GOT3 (cell line): ENCODE data around the gene DBP.
"Not testable (repeated sequence)": the region's sequence is repeated elsewhere in the genome, so short reads cannot be mapped to it uniquely, and the experiment has no call there.

Experiments
- DNase-seq: peaks from one replicate; lab custom pipeline; 2025; ENCODE audit warnings: mixed read lengths; lab: John Stamatoyannopoulos, UW

Gene DBP

DNA sequence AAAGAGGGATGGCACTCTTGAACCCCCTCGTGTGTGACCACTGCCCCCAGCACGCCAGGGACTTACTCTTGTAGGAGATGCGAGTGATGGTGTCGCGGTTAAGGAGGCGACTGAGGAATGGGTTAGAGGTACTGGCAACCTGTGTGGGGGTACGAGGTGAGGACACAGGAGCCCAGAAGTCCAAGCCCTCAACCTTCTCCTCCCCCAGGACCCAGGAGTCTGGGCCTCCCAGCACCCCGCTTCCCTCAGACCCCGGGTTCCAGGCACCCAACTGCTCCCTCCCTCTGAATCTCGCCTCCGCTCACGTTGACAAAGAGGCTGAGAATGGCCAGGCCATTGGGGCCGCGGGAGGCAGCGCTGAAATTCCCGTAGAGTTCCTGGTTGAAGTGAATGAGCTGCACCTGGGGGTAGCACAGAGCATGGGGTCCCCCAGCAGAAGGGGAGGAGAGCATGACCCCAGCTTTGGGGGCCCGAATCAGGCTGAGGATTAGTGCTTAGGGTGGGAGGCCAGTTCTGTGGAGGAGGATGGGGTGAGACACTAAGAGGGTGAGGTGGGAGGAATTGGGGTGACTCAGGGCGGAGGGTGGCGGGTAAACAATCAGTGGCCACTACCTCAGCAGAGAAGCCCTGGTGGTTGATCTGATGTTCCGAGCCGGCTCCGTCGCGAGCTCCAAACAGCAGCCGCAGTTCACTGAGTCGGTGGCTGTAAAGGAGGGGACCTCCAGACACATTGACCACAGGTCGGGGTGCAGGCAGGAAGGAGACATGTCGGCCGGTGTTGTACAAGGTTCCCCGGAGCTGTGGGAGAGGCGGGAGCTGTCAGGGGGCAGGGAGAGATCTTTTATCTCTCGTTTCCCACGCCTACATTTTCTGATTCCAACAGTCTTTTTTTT lies 2.5 kb upstream of the DBP start:
- no peak for DNase-seq

- no peak for DNase-seq
Measured at GRCh38 chr19:48638831-48639381, 1.7 kb upstream of the DBP start.

GRCh38 chr19:48637948-48638830 lies 1.0 kb upstream of the DBP start:
- DNase-seq = no peak

- peak; percentile 88 for DNase-seq
Measured at GRCh38 chr19:48637449-48637947, 319 bp upstream of the DBP start.

DNA sequence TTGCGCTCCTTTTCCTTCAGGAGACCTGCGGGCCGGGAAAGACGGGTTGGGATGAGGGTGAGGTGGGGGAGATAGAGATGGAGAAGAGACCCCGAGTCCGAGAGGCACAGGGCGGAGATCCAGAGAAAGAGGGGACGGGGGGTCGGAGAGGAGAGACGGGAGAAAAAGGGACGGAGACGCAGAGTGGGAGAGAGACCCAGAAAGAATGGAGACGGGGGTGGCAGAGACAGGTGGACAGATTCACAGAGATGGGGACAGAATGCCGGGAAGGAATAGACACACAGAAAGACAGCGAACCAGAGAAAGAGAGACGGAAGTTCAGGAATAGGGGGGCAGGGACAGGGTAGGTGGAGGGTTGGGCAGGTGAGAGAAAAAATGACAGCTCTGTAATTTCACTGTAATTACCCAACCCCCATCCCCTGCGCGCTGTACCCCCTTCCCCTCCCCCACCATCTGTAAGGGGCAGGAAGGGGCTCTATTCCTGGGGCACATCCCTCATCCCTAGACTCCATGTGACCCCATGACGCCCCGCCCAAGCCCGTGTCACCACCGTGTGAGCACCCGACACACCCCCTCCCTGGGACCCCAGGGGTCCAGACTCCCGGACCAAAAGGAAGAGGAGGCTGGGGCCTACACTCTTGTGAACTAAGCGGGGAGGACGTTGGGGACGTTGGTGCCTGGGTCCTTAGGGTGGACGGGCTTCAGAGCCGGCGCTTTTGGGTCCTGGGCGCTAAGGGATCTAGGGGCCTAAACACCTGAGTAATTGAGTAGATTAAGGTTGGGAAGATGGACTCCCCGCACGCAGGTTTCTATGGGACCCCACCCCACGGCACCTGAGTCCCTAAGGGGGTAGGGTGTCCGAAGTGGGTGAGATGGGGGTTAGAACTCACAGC lies 967 bp downstream of the DBP start:
- DNase-seq = no peak

GRCh38 chr19:48635263-48635965 lies 1.8 kb downstream of the DBP start:
- no peak for DNase-seq

- peak; percentile 68 for DNase-seq
Measured at GRCh38 chr19:48634424-48635262, 2.5 kb downstream of the DBP start.

DNA sequence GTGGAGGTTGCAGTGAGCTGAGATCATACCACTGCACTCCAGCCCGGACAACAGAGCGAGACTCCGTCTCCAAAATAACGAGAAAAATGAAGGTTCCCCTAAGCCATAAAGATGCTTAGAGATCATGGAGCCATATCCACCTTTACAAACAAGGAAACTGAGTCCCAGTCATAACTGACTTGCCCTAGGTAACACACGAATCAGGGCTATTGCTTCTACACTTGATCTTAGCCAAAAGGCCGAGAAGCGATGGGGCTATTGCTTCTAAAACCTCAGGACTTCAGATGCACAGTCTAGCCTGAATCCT lies 3.2 kb downstream of the DBP start:
- DNase-seq = no peak

- DNase-seq = no peak
Measured at GRCh38 chr19:48633148-48634035, 3.8 kb downstream of the DBP start.

DNA sequence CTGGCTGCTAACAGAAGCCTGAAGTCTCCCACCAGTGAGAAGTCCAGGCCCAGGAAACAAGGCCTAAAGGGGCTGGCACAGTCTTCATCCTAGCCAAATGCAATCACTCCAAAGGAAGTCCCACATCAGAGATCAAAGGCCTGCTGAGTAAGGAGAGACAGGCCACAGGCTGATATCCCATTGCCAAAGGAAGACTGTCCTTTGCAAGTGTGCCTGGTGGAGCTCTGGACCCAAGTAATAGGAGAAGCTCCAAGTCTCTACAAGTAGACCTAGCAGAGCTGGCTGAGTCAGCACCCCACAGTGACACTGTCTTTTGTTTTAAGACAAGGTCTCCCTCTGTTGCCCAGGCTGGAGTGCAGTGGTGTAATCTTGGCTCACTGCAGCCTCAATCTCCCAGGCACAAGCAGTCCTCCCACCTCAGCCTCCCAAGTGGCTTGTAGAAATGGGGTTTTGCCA lies 4.5 kb downstream of the DBP start:
- peak; percentile 25 for DNase-seq

GRCh38 chr19:48632286-48632685 lies 4.9 kb downstream of the DBP start:
- DNase-seq = not testable (repeated sequence)

DNA sequence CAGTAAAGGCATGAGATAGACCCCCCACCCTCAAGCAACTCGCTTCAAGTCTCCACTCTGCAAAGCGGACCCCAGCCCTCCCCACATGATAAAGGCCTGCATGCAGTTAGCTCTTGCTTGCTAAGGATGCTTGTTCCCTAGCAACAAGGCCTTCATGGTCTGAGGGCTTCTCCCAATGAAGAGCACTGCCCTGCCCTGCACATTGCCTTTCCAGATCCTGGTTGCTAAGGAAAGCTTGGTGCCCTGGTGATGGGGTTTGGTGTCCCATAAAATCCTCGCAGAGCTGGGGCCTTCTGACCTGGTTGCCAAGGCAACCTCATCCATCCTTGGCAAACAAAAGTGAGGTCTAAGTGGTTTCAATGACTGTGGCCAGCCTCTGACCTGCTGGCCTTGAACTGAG lies 6.0 kb downstream of the DBP start:
- DNase-seq = no peak

DNA sequence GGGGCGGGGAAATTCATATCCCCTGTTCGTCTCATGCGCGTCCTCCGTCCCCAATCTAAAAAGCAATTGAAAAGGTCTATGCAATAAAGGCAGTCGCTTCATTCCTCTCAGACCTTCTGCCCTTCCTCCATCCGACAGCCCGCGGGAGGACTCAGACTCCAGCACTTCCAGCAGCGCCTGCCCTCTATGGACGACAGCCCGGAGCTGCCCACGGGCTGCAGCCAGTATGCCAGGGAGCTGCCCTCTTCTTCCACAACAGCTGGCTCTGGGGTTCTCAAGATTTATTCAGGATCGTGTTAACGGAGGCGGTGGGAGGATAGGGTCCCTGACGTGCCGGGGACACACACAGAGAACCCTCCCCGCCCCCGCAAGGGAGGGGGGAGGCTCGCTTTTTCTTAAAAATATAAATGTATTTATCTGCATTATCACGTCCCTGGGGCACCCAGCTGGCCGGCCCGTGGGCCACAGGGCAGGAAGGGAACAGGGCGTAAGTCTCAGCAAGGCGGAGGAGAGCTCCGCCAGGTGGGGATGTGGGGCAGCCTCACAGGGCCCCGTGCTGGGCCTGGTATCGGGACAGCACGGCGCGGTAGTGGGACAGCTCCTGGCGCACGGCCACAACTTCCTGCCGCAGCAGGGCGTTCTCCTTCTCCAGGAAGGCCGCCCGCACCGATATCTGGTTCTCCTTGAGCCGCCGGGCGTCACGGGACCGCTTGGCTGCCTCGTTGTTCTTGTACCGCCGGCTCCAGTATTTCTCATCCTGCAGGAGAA lies 6.7 kb downstream of the DBP start:
- no peak for DNase-seq

DNA sequence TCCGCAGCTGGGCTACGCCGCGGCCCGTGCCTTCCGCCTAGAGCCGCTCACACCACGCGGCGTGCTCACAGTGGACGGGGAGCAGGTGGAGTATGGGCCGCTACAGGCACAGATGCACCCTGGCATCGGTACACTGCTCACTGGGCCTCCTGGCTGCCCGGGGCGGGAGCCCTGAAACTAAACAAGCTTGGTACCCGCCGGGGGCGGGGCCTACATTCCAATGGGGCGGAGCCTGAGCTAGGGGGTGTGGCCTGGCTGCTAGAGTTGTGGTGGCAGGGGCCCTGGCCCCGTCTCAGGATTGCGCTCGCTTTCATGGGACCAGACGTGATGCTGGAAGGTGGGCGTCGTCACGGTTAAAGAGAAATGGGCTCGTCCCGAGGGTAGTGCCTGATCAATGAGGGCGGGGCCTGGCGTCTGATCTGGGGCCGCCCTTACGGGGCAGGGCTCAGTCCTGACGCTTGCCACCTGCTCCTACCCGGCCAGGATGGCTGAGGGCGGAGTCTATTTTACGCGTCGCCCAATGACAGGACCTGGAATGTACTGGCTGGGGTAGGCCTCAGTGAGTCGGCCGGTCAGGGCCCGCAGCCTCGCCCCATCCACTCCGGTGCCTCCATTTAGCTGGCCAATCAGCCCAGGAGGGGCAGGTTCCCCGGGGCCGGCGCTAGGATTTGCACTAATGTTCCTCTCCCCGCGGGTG lies 7.4 kb downstream of the DBP start:
- no peak for DNase-seq

DNA sequence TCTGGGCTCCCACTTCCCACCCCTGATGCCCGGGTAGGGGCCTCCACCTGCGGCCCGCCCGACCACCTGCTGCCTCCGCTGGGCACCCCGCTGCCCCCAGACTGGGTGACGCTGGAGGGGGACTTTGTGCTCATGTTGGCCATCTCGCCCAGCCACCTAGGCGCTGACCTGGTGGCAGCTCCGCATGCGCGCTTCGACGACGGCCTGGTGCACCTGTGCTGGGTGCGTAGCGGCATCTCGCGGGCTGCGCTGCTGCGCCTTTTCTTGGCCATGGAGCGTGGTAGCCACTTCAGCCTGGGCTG lies 7.9 kb downstream of the DBP start:
- DNase-seq = no peak

DNA sequence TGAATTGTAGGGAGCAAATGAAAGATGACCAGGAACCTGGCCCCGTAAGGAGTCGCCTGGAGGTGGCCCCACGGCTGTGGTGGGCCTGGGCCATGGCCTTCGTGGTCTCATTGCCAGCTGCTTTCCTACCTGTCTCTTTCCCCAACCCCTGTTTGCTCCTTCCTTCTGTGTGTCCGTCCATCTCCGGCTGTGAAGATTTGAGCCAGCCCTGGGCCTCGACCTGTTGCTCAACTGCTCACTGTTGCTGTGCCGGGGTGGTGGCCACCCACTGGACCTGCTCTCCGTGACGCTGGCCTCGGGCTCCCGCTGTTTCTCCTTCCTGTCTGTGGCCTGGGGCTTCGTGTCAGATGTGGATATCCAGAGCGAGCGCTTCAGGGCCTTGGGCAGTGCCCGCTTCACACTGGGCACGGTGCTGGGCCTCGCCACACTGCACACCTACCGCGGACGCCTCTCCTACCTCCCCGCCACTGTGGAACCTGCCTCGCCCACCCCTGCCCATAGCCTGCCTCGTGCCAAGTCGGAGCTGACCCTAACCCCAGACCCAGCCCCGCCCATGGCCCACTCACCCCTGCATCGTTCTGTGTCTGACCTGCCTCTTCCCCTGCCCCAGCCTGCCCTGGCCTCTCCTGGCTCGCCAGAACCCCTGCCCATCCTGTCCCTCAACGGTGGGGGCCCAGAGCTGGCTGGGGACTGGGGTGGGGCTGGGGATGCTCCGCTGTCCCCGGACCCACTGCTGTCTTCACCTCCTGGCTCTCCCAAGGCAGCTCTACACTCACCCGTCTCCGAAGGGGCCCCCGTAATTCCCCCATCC lies 8.5 kb downstream of the DBP start:
- no peak for DNase-seq

DNA sequence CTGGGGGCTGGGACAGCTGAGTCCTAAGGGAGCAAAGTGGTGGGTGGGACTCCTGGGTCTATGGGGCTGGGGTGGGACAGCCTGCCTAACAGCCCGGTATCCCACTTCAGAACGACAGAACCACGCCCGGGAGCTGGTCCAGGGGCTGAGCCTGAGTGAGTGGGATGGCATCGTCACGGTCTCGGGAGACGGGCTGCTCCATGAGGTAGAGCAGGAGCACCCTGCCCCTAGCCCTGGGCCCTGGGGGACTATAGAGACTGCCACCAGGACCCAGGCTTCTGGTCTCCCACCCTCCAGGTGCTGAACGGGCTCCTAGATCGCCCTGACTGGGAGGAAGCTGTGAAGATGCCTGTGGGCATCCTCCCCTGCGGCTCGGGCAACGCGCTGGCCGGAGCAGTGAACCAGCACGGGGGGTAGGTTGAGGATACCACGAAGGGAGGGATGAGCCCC lies 9.3 kb downstream of the DBP start:
- DNase-seq = no peak
